ENCODE measurements around the gene ZNF524. TPM values are rescaled to one million over a fixed set of nuclear protein-coding genes. Genes with fewer than 3 reads are reported as not detected.
A peak's percentile ranks its signal among the peaks of the same experiment; 100 is the strongest.

The ZNF524 gene
- total RNA-seq, 2 donors from 2014 or later = 14.1 to 18.7 TPM

DNA sequence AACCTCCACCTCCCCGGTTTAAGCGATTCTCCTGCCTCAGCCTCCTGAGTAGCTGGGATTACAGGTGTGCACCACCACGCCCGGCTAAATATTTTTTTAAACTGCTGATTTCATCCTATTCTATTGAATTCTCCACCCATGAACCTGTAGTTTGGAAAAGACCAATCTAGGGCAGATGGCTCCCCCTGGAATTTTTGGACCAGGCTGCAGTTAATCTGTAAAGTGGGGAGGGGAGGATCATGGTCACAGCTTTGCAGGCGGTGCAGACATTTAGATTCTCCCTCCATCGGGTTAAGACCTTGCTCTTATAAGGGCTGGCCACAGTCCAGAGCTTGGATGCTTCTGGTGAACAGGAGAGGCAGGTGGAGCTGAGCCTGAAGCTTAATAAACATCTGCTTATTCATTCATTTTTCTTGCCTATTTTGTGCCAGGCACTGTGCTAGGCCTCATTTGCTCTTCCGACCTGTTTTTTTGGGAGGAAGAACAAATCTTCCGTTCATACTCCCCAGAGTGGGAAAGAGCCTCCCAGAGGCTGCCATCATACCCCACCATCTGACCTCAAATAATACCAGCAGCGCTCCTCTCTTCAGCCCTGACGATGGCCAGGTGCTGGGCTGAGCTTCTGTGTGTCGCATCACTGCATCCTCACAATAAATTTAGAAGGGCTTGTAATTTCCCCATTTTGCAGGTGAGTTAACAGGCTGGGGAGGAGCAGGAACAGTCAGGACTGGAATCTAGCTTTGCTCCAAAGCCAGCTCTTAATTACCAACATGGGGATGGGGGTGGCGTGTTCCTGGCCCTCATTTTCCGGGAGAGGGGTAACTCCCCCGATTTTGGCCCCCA lies 47.0 kb downstream of the ZNF524 start:
- intact Hi-C loops (cut with DNase I) = no loop called here
- ATAC-seq (no peak), DNase-seq (no peak)

DNA sequence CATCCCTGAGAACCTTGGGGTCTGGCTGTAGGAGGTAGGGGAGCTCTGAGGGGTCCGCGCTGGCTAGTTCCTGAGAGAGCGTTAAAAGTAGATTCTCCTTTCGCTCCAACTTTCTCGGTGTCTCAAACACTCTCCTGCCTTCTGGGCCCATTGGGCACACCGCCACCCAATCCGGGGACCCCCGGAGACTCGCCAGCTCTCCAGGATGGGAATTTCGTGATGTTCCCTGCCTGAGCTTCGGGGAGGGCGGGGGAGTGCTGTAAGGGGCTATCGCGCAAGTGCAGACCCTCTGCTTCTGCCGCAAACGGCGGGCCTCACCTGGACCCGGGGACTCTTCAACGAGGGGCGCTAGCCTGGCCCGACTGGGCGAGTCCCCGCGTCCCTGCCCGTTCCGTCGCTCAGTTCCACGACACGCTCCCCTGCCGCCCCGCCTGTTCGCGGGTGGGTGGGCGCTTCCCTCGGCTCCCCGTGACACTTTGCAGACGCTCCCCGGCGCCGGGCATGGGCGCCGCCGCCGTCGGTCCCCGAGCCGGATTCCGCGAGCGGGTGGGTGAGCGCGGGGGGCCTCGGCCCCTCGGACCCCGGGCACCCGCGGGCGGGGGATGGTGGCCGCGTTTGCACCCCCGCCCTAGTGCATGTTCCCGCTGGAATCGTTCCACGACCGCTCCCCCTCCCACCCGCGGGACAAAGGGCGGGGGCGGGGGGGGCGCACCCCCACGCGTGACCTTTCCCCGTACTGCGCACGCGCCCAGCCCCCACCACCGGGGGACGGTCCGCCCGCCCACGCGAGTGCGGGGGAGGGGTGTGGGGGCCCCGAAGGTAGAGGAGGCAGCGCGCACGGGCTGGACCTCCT lies 47.9 kb downstream of the ZNF524 start, which contains the start of gene CCDC106:
CCDC106 (plus strand) TSS at position 481 of the 853 bp plus-strand sequence. CDS start 835 bp downstream, outside the sequence.
- intact Hi-C loops (cut with DNase I) = no loop called here
- ATAC-seq (peak; percentile 54 to 70), DNase-seq (peak; percentile 81)

DNA sequence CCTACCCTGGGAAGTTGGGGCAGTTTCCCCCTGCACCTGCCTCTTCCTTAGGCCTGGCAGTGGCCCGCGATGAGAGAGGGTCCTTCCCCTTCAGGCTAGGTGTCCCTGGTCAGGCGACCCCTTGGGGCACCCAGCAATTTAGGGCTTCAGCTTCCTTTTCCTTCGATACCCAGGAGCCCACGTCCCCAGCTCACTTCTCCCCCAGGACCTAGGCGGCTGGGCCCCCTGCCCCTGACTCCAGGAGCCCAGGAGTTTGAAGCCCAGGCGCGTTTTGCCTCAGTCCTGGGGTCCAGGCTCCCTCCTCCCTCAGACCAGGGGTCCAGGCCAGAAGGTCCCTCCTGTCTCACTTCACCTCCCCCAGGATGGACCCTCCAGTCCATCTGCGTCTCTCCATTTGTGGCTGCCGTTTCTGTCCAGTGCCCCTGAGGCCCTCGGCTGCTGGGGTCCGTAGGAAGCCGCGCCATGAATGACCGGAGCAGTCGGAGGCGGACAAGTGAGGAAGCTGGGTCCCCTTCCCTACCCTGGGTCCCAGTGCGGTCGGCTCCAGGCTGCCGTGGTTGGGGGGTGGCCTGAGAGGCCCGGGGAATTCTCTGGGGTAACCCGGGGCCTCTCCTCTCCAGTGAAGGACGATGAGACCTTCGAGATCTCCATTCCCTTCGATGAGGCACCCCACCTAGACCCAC lies 48.6 kb downstream of the ZNF524 start:
- intact Hi-C loops (cut with DNase I) = no loop called here
- ATAC-seq (no peak), DNase-seq (no peak)

DNA sequence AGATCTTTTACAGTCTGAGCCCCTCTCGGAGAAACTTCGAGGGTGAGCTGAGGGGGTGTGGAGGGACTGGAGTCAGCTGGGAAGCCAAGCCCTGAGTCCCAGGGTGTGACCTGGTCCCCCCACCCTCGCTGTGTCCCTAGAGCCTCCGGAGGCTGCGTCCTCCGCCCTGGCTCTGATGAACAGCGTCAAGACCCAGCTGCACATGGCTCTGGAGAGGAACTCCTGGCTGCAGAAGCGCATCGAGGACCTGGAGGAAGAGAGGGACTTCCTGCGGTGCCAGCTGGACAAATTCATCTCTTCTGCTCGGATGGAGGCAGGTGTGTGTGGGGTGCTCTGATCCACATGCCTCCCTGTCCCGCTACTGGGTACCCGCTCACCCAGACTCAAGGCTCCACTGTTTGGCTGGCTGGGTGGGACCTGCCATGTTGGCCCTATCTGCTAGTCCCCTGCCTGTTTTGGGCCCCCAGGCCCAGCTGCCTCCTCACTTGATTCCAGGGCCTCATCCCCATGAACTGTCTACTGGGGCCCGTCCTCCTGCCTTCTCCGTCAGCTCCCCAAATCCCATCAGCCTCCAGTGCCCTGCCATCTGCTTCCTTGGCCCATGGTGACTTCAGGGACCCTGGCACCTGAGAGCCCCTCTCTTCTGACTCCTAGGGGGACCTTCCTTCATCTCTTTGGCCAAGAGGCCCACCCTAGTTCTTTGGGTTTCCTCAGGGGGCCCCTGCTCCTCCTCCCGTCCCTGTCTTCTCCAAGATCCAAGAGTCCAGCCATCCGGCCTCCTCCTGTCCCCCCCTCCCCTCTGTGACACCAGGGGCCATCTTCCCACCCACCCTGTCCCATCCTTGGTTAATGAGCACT lies 49.4 kb downstream of the ZNF524 start:
- ATAC-seq (no peak), DNase-seq (no peak)
- intact Hi-C loops (cut with DNase I) = no loop called here

DNA sequence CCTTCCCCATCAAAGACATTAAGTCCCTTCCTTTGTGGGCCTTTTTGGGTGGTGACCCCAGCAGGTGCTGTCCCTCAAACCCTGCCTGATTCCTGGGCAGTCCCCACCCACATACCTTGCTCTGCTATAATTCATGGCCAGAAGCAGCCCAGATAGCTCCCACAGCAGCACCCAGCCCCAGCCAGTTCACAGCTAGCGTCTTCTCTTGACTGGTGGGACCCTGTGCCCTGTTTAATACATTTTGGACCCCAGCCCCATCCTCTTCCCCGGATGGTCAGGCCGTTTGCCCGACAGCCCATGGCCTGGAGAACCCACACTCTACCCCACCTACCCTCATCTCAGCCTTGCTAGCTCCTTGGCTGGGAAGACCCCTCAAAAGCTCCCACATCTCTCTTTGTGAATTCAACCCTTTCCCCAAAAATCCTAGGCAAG lies 50.1 kb downstream of the ZNF524 start:
- no peak for ATAC-seq
- intact Hi-C loops (cut with DNase I) = no loop called here

DNA sequence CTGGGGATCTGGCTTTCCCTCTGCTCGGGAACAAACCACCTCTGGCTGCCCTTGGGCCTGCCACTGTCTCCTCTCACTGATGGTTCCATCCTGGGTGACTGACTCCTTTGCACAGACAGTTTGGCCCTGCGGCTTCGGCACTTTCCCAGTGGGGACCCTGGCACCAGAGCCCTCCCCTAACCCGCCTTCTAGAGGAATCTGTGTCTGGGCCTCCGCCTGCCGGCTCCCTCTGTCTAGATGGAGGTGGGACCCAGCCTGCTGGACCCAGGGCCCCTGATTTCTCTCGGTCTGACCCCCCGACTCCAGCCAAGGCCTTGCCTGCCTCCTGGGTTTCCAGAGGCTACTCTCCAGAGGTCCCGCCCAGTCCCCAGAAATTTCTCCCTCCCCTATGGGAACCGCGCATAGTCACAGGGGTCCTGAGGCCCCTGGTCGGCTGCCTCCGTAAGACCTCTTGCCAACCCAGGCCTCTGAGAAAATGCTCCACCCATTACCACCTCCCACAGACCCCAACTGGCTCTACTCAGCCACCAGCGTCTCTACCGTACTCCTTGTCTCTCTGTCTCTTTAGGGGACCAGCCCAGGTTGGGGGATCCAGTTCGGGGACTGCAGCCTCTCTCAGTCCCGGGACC lies 50.6 kb downstream of the ZNF524 start:
- DNase-seq (no peak), ATAC-seq (no peak)
- intact Hi-C loops (cut with DNase I) = no loop called here

More for the DNA sequence above, 50.1 kb downstream of the ZNF524 start:
- DNase-seq = no peak

DNA sequence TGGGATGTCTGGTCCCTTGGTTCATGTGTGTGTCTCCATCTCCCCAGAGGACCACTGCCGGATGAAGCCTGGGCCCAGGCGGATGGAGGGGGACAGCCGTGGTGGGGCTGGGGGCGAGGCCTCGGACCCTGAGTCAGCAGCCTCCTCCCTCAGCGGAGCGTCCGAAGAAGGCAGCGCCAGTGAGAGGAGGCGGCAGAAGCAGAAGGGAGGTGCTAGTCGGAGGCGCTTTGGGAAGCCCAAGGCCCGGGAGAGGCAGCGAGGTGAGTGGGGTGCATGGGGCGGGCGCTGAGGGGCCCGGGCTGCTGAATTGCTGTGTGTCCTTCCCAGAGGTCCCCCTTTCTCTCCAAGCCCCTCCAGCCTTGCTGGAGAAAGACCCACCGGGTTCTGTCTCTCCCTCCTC lies 51.1 kb downstream of the ZNF524 start:
- ATAC-seq = no peak
- intact Hi-C loops (cut with DNase I) = no loop called here
- no peak for DNase-seq

DNA sequence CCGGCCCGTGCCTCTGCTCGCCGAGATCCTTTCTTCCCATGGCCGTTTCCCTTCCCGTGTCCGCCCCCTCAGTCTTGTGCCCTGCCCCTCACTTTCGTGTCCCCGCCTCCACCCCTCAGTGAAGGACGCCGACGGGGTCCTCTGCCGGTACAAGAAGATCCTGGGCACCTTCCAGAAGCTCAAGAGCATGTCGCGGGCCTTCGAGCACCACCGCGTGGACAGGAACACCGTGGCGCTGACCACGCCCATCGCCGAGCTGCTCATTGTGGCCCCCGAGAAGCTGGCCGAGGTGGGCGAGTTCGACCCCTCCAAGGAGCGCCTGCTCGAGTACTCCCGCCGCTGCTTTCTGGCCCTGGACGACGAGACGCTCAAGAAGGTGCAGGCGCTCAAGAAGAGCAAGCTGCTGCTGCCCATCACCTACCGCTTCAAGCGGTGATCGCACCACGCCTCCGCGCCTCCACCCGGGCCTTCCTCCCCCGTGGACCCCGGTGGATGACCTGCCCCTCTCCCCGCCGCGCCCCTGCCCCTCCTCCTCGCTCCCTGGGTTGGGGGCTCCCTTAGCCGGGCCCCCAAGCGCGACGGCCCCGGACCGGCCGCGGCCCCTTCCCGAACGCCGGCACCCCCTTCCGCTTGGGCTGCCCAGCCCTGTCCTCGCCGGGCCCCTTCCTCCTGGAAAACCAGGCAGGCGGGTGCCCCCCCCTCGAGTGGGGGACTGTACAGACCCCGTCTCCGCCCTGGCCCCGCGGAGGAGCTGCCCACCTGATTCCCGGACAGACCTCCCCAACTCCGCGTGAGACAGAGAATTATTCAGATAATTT lies 52.4 kb downstream of the ZNF524 start:
- DNase-seq = peak; percentile 53
- no peak for ATAC-seq
- intact Hi-C loops (cut with DNase I) = no loop called here

Other genes starting within 250 kb of the ZNF524 start
- gene COX6B2, start 245.6 kb upstream of the ZNF524 start, total RNA-seq = not detected
- gene GARIN5B, start 237.0 kb upstream of the ZNF524 start, total RNA-seq = not detected
- not detected for gene IL11, start 229.8 kb upstream of the ZNF524 start, total RNA-seq
- not detected for gene TMEM190, start 223.5 kb upstream of the ZNF524 start, total RNA-seq
- gene TMEM238, start 216.0 kb upstream of the ZNF524 start, total RNA-seq = under 1 TPM; 0.84 to 0.97 TPM
- 100 to 1,000 TPM; 789 to 866 TPM for gene RPL28, start 214.4 kb upstream of the ZNF524 start, total RNA-seq
- gene UBE2S, start 192.5 kb upstream of the ZNF524 start, total RNA-seq = 10 to 100 TPM; 18.1 to 29.9 TPM
- gene SHISA7, start 157.0 kb upstream of the ZNF524 start, total RNA-seq = not detected
- 10 to 100 TPM; 58.4 to 60.5 TPM for gene ISOC2, start 138.6 kb upstream of the ZNF524 start, total RNA-seq
- not detected for gene C19orf85, start 135.5 kb upstream of the ZNF524 start, total RNA-seq
- gene ZNF628, start 123.7 kb upstream of the ZNF524 start, total RNA-seq = 1 to 10 TPM; 5.3 to 9.0 TPM
- gene NAT14, start 115.1 kb upstream of the ZNF524 start, total RNA-seq = 10 to 100 TPM in 1 of 2 donors, 1 to 10 TPM in 1; 9.2 to 13.7 TPM
- gene SSC5D, start 111.9 kb upstream of the ZNF524 start, total RNA-seq = 1 to 10 TPM; 5.7 to 6.7 TPM
- 100 to 1,000 TPM; 151 to 181 TPM for gene SBK2, start 63.2 kb upstream of the ZNF524 start, total RNA-seq
- 10 to 100 TPM; 55.3 to 62.7 TPM for gene SBK3, start 54.7 kb upstream of the ZNF524 start, total RNA-seq
- 10 to 100 TPM; 10.8 to 12.7 TPM for gene ZNF579, start 19.4 kb upstream of the ZNF524 start, total RNA-seq
- 10 to 100 TPM; 14.5 to 17.0 TPM for gene FIZ1, start 771 bp upstream of the ZNF524 start, total RNA-seq
- gene ZNF865, start 5.4 kb downstream of the ZNF524 start, total RNA-seq = 10 to 100 TPM; 16.2 to 20.2 TPM
- 10 to 100 TPM; 11.1 to 11.7 TPM for gene ZNF784, start 24.3 kb downstream of the ZNF524 start, total RNA-seq
- gene ZNF580, start 40.7 kb downstream of the ZNF524 start, total RNA-seq = 10 to 100 TPM; 17.7 to 27.7 TPM
- gene ZNF581, start 43.4 kb downstream of the ZNF524 start, total RNA-seq = 1 to 10 TPM; 8.4 to 8.6 TPM
- gene CCDC106, start 47.9 kb downstream of the ZNF524 start, total RNA-seq = 10 to 100 TPM; 17.4 to 19.4 TPM
- gene U2AF2, start 54.7 kb downstream of the ZNF524 start, total RNA-seq = 10 to 100 TPM; 82.4 to 87.5 TPM
- gene EPN1, start 74.9 kb downstream of the ZNF524 start, total RNA-seq = 100 to 1,000 TPM; 148 to 165 TPM
- not detected for gene NLRP9, start 138.1 kb downstream of the ZNF524 start, total RNA-seq
- not detected for gene RFPL4A, start 158.8 kb downstream of the ZNF524 start, total RNA-seq
- not detected for gene RFPL4AL1, start 168.8 kb downstream of the ZNF524 start, total RNA-seq
- gene NLRP11, start 231.7 kb downstream of the ZNF524 start, total RNA-seq = not detected
- not detected for gene NLRP4, start 236.3 kb downstream of the ZNF524 start, total RNA-seq